ENCODE results near the gene COX6A2. TPM values are rescaled to one million over a fixed set of nuclear protein-coding genes. Genes with fewer than 3 reads are reported as not detected.

COX6A2 gene
- total and polyA plus RNA-seq, 2 experiments from 2014 or later = 6.0 TPM; not detected in 1

GRCh38 chr16:31404353-31405064 is 23.7 kb downstream of the COX6A2 start:
- no peaks in the 10 kb centered on the region for H3K27me3 ChIP-seq (ENCODE audit: insufficient read depth)
- no peaks in the 10 kb centered on the region for H3K36me3 ChIP-seq (ENCODE audit: insufficient read depth)
- no peaks in the 10 kb centered on the region for H3K36me3 Mint-ChIP-seq (ENCODE audit: low read depth)
- peaks cover 4% of the 10 kb centered on the region for H3K27me3 Mint-ChIP-seq (ENCODE audit: insufficient read depth, low read depth, poor library complexity)
- H3K27ac Mint-ChIP-seq = no peak overlapping the region
- no peaks in the 10 kb centered on the region for H3F3A ChIP-seq (replicated peaks; ENCODE audit: low read depth)
- no peaks in the 10 kb centered on the region for H3K9me2 ChIP-seq (ENCODE audit: insufficient read depth)
- peaks cover 4% of the 10 kb centered on the region; the same call in 1 of the 3 replicates for H3K9me3 Mint-ChIP-seq
- H3K4me3 ChIP-seq = no peak overlapping the region
- peak overlapping the region; percentile 41; the same call in 1 of the 3 replicates for H3K4me3 Mint-ChIP-seq
- DNase-seq (ENCODE audit: low spot score) (no peak), ATAC-seq (no peak)
- H3K27ac ChIP-seq (ENCODE audit: low read depth) = no peak overlapping the region
- no peaks in the 10 kb centered on the region for H3K79me2 ChIP-seq (replicated peaks; ENCODE audit: insufficient read depth)
- no peak overlapping the region for H3K4me2 ChIP-seq
- H3K4me1 ChIP-seq (ENCODE audit: insufficient read depth) = no peaks in the 10 kb centered on the region
- no peak overlapping the region for H2AFZ ChIP-seq
- no peaks in the 10 kb centered on the region for H3K4me1 Mint-ChIP-seq
- no peak for TF ChIP-seq CREB1 (CRISPR knock-in tag; IDR thresholded peaks at IDR 0.05; ENCODE audit: low read depth)
- no peak for TF ChIP-seq CTCF (conservative IDR thresholded peaks at IDR 0.05; ENCODE audit: low read depth in 2 of 2)
- TF ChIP-seq JUNB (IDR thresholded peaks at IDR 0.05; ENCODE audit: unreplicated experiment) = no peak
- TF ChIP-seq ZNF331 (CRISPR knock-in tag; IDR thresholded peaks at IDR 0.05; ENCODE audit: low read depth) = no peak
- no peak for TF ChIP-seq EZH2 (IDR thresholded peaks at IDR 0.05; ENCODE audit: low read depth, unreplicated experiment)
- no peak for TF ChIP-seq STAT1 (IDR thresholded peaks at IDR 0.05; ENCODE audit: unreplicated experiment)
- no peak for TF ChIP-seq REST (IDR thresholded peaks at IDR 0.05; ENCODE audit: unreplicated experiment)
- TF ChIP-seq EZH2phosphoT487 (IDR thresholded peaks at IDR 0.05; ENCODE audit: unreplicated experiment) = no peak
- TF ChIP-seq ETS1 (IDR thresholded peaks at IDR 0.05) = no peak
- TF ChIP-seq NANOG (IDR thresholded peaks at IDR 0.05; ENCODE audit: borderline replicate concordance) = no peak
- no peak for TF ChIP-seq ZNF114 (CRISPR knock-in tag; IDR thresholded peaks at IDR 0.05)
- TF ChIP-seq ZNF462 (CRISPR knock-in tag; IDR thresholded peaks at IDR 0.05) = no peak
- TF ChIP-seq POLR2AphosphoS5 (IDR thresholded peaks at IDR 0.05; ENCODE audit: low read depth) = no peak
- no peaks in the 10 kb centered on the region for H4K20me1 ChIP-seq (replicated peaks; ENCODE audit: insufficient read depth)

Measured in GM23338 (cell line).